HG03175 (cell line): ENCODE measurements around the gene ARL4A.
A peak's percentile ranks its signal among the peaks of the same experiment; 100 is the strongest.
"Not testable (repeated sequence)": the region's sequence is repeated elsewhere in the genome, so short reads cannot be mapped to it uniquely, and the experiment has no call there.

Experiments
- ATAC-seq: cut with Tn5 transposase; IDR thresholded peaks from one replicate; pipeline ENCODE4 v1.9.1; 2021; ENCODE audit warnings: mild to moderate bottlenecking, moderate library complexity; ENCODE audit not compliant: unreplicated experiment

ARL4A gene

GRCh38 chr7:12686891-12687717, at the start of gene ARL4A:
Gene ARL4A, plus strand, starts transcription at chr7:12687633. Its CDS starts 622 bp downstream, at chr7:12688255.
- ATAC-seq = peak; percentile 69

GRCh38 chr7:12637819-12638592, 49.4 kb upstream of the ARL4A start:
- ATAC-seq = peak; percentile 61

GRCh38 chr7:12638851-12639456, 48.5 kb upstream of the ARL4A start:
- ATAC-seq = peak; percentile 51

GRCh38 chr7:12640299-12641096, 46.9 kb upstream of the ARL4A start:
- ATAC-seq = no peak

GRCh38 chr7:12641196-12641595, 46.2 kb upstream of the ARL4A start:
- ATAC-seq = no peak

GRCh38 chr7:12642508-12642907, 44.9 kb upstream of the ARL4A start:
- ATAC-seq = no peak

- ATAC-seq = no peak
These were observed 44.3 kb upstream of the ARL4A start for GRCh38 chr7:12643001-12643643.

- ATAC-seq = peak; percentile 65
These were observed 43.8 kb upstream of the ARL4A start for GRCh38 chr7:12643644-12644043.

- ATAC-seq = not testable (repeated sequence)
These were observed 42.2 kb upstream of the ARL4A start for GRCh38 chr7:12645212-12645611.

GRCh38 chr7:12646139-12646538, 41.3 kb upstream of the ARL4A start:
- no peak for ATAC-seq

GRCh38 chr7:12647364-12648219, 39.8 kb upstream of the ARL4A start:
- ATAC-seq = no peak

- no peak for ATAC-seq
These were observed 38.6 kb upstream of the ARL4A start for GRCh38 chr7:12648704-12649261.

- ATAC-seq = no peak
These were observed 38.1 kb upstream of the ARL4A start for GRCh38 chr7:12649348-12649747.

- no peak for ATAC-seq
These were observed 37.4 kb upstream of the ARL4A start for GRCh38 chr7:12650080-12650479.

GRCh38 chr7:12653110-12653509, 34.3 kb upstream of the ARL4A start:
- no peak for ATAC-seq

- no peak for ATAC-seq
These were observed 33.9 kb upstream of the ARL4A start for GRCh38 chr7:12653518-12653917.

- no peak for ATAC-seq
These were observed 32.3 kb upstream of the ARL4A start for GRCh38 chr7:12655161-12655560.

GRCh38 chr7:12660423-12660822, 27.0 kb upstream of the ARL4A start:
- ATAC-seq = not testable (repeated sequence)

GRCh38 chr7:12660986-12661385, 26.4 kb upstream of the ARL4A start:
- ATAC-seq = not testable (repeated sequence)
